HFF-Myc (cell line): ENCODE results near the gene LCT.

Source experiments
- DNase-seq: peaks from one replicate; pipeline ENCODE4 v3.0.0-alpha.2; 2011; ENCODE audit warnings: low read depth; ENCODE audit errors: extremely low read depth
- H3K4me3 ChIP-seq: replicated peaks from 2 replicates; pipeline ENCODE4 v1.5.1; 2011; ENCODE audit warnings: low read depth, mild to moderate bottlenecking, control low read depth, low read length
- TF ChIP-seq, protein P1 (sequence below): IDR thresholded peaks from 2 replicates; pipeline ENCODE4 v1.5.1; 2012; ENCODE audit warnings: mild to moderate bottlenecking, low read depth, low read length, control low read depth; ENCODE audit errors: missing control alignments

The LCT gene

GRCh38 chr2:135773917-135774316 is 63.1 kb downstream of the LCT start:
- no peak for DNase-seq
- TF ChIP-seq, protein P1, sequence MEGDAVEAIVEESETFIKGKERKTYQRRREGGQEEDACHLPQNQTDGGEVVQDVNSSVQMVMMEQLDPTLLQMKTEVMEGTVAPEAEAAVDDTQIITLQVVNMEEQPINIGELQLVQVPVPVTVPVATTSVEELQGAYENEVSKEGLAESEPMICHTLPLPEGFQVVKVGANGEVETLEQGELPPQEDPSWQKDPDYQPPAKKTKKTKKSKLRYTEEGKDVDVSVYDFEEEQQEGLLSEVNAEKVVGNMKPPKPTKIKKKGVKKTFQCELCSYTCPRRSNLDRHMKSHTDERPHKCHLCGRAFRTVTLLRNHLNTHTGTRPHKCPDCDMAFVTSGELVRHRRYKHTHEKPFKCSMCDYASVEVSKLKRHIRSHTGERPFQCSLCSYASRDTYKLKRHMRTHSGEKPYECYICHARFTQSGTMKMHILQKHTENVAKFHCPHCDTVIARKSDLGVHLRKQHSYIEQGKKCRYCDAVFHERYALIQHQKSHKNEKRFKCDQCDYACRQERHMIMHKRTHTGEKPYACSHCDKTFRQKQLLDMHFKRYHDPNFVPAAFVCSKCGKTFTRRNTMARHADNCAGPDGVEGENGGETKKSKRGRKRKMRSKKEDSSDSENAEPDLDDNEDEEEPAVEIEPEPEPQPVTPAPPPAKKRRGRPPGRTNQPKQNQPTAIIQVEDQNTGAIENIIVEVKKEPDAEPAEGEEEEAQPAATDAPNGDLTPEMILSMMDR = no peak
- H3K4me3 ChIP-seq = no peak overlapping the region

DNA sequence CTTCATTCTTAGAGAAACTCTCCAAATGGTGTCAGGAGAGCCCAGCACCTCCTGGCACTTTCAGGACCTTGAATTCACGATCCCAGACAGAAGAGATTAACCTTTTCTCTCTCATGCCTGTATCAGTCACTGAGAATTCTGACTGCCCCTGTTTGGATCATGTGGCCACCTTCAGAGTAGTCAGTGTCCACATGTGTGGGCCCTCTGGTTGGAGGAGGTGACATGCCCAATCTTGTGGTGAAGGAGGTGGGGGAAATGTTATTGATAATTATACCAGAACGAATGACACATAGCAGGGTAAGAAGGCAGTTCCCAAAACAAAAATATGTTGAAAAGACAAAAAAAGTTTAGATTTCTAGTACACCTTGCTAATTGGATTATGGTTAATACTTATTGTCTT is 63.7 kb downstream of the LCT start:
- DNase-seq = no peak
- TF ChIP-seq, protein P1 = no peak
- no peak overlapping the region for H3K4me3 ChIP-seq

- TF ChIP-seq, protein P1 = no peak
- no peak for DNase-seq
- no peak overlapping the region for H3K4me3 ChIP-seq
Measured at GRCh38 chr2:135768863-135769262, 68.1 kb downstream of the LCT start.

DNA sequence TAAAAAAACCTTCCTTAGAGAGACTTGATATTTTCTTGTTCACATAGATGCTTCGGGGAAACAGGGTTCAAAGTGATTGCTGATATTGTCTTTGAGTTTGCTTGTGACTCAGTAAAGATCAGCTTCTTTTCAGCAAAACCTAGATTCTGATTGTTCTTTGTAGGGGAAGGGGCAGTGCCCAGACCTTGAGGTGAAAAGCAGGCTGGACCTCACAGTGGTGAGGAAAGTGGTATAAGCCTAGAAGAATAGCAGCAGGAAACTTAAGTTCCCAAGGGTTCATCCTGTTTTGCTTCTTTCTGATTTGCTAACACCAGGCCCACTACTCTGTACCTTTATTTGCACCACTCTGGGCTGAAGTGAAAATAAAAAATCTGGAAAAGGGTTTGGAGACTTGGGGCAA is 74.5 kb downstream of the LCT start:
- DNase-seq = no peak
- no peak overlapping the region for H3K4me3 ChIP-seq
- TF ChIP-seq, protein P1 = no peak

DNA sequence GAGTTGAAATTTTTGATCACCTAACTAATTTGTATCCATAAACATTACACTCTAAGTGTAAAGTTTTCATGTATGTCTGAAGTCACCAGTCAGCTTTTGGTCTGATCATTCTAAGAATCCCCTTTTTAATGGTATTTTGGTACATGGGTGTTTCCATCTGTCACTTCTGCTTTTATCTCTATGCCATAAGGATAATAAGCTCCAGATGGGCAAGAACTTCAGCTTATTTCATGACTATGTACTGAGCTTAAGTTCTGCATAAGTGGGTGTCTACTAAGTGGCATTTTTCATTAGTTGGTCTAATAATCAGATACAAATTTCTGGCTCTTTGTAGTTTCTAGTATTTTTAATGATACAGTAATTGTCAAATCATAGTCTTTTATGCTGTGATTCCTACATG is 75.0 kb downstream of the LCT start:
- TF ChIP-seq, protein P1 = no peak
- H3K4me3 ChIP-seq = no peak overlapping the region
- DNase-seq = no peak

DNA sequence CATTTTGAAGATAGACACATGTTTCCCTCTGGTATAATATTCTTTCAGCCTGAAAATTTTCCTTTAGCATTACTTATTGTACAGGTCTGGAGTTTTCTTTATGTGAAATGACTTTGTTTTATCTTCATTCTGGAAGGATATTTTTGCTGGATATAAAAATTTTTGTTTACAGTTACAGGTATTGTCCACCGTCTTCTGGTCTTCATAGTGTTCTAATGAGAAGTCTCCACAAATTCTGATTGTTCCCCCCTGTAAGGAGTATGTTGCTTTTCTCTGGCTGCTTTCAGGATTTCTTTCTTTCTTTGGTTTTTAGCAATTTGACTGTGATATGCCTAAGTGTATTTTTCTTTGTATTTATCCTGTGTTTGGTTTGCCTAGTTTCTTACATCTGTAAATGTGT is 80.3 kb downstream of the LCT start:
- no peak overlapping the region for H3K4me3 ChIP-seq
- DNase-seq = no peak
- TF ChIP-seq, protein P1 = no peak

DNA sequence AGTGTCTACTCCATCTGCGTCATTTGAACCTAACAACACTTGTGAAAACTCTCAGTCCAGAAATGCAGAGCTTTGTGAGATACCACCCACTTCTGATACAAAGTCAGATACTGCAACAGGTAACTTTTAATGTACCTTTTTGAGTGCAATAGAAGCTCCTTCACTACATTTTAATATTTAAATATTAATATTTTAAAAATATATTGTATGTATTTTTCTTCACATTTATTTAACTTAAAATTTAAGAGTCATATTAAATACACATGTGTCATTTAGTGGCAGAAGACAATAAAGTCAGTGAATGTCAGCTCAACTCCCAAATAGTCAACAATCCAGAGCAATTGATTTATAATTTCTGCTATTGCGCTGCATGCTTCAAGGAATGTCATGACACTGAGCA is 81.4 kb downstream of the LCT start:
- TF ChIP-seq, protein P1 = no peak
- no peak overlapping the region for H3K4me3 ChIP-seq
- DNase-seq = no peak
